Activated naive CD8-positive, alpha-beta T cell treated with anti-CD3 and anti-CD28 coated beads for 36 hours (primary cell): ENCODE data around the gene TSPAN17. TPM values are rescaled to one million over a fixed set of nuclear protein-coding genes. Genes with fewer than 3 reads are reported as not detected.
A peak's percentile ranks its signal among the peaks of the same experiment; 100 is the strongest.
"Not testable (repeated sequence)": the region's sequence is repeated elsewhere in the genome, so short reads cannot be mapped to it uniquely, and the experiment has no call there.

ENCODE experiments used
- DNase-seq: peaks from one replicate; pipeline ENCODE4 v3.0.0; 2021
- H3K27ac Mint-ChIP-seq: one replicate; pipeline ENCODE4 v1.8.0; 2022; ENCODE audit warnings: mild to moderate bottlenecking, moderate library complexity, mixed read lengths
- H3K27me3 Mint-ChIP-seq: one replicate; pipeline ENCODE4 v1.8.0; 2022; ENCODE audit warnings: mild to moderate bottlenecking, mixed read lengths
- H3K36me3 Mint-ChIP-seq: one replicate; pipeline ENCODE4 v1.8.0; 2021; ENCODE audit warnings: mild to moderate bottlenecking, mixed read lengths
- H3K4me1 Mint-ChIP-seq: one replicate; pipeline ENCODE4 v1.8.0; 2021; ENCODE audit warnings: mixed read lengths
- H3K4me3 Mint-ChIP-seq: one replicate; pipeline ENCODE4 v1.8.0; 2022; ENCODE audit warnings: mild to moderate bottlenecking, moderate library complexity, mixed read lengths
- H3K9me3 Mint-ChIP-seq: one replicate; pipeline ENCODE4 v1.8.0; 2022; ENCODE audit warnings: mixed read lengths
- total RNA-seq, 2 experiments: library from RNA; stranded (reverse); gene quantifications; one replicate each; pipeline ENCODE4 v1.2.3, GENCODE V29; 2021

TSPAN17 gene
- total RNA-seq, 2 experiments from 2014 or later: 25.3 to 28.6 TPM

DNA sequence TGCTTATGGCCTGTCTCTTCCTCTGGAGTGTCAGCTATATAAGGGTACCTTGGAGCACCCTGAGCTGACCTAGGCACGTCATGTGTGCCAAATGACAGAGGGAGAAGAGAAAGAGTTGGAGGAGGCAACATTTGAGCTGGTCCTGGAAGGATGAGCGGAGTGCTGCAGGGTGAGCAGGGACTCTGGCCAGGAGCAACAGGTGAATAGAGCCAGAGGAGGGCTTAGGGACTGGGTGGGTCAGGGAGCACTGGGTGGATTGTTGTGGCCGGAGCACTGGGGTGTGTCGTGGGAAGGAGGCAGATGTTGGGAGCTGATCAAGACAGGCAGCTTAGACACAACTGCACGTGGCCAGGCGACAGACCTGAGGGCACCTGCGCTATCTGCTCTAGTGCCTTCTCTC lies 43.6 kb downstream of the TSPAN17 start:
- DNase-seq: no peak
- H3K27me3 Mint-ChIP-seq: peaks cover 55% of the 10 kb centered on the region
- no peaks in the 10 kb centered on the region for H3K36me3 Mint-ChIP-seq
- H3K4me1 Mint-ChIP-seq: no peaks in the 10 kb centered on the region
- no peak overlapping the region for H3K4me3 Mint-ChIP-seq
- no peaks in the 10 kb centered on the region for H3K9me3 Mint-ChIP-seq
- no peak overlapping the region for H3K27ac Mint-ChIP-seq

DNA sequence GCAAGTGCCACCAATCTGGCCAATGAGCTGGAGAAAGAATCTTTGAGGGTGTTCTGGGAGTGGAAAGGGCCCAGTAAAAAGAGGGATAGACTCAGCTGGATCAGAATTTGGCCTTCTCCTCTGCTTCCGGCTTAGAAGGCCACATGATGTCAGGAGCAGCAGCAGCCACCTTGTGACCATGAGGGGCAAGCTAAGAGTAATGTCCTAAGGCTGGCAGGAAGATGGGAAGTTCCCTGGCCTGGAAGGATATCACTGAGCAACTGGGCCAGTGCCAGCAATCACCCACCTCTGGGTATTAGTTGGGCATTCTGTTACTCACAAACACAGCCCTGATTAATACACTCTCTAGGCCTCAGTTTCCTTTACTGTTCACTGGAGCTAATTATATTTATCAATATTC lies 44.2 kb downstream of the TSPAN17 start:
- peaks cover 59% of the 10 kb centered on the region for H3K27me3 Mint-ChIP-seq
- H3K4me1 Mint-ChIP-seq: no peaks in the 10 kb centered on the region
- DNase-seq: no peak
- H3K9me3 Mint-ChIP-seq: no peaks in the 10 kb centered on the region
- no peak overlapping the region for H3K4me3 Mint-ChIP-seq
- no peaks in the 10 kb centered on the region for H3K36me3 Mint-ChIP-seq
- H3K27ac Mint-ChIP-seq: no peak overlapping the region

DNA sequence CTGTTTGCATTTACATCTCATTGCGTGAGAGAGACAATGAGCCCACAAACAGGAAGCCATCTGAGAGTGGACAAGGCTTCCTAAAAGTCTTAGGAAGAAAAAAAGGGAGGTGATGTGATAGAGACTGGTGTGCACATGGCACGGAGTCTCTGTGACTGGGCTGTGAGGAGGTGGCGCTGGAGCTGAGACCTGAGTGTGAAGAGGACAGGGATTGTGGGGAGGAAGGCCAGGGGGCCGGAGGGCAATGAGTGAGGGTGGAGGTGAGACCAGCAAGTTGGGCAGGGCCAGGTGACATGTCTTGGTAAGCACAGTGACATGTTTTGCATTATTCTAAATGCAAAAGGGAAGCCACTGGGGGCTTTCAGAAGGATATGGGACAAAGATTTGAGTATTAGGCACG lies 45.0 kb downstream of the TSPAN17 start:
- Mint-ChIP-seq H3K4me1 (no peaks in the 10 kb centered on the region), H3K27me3 (peaks cover 67% of the 10 kb centered on the region), H3K9me3 (no peaks in the 10 kb centered on the region), H3K4me3 (no peak overlapping the region), H3K36me3 (no peaks in the 10 kb centered on the region), H3K27ac (no peak overlapping the region)
- DNase-seq: no peak

DNA sequence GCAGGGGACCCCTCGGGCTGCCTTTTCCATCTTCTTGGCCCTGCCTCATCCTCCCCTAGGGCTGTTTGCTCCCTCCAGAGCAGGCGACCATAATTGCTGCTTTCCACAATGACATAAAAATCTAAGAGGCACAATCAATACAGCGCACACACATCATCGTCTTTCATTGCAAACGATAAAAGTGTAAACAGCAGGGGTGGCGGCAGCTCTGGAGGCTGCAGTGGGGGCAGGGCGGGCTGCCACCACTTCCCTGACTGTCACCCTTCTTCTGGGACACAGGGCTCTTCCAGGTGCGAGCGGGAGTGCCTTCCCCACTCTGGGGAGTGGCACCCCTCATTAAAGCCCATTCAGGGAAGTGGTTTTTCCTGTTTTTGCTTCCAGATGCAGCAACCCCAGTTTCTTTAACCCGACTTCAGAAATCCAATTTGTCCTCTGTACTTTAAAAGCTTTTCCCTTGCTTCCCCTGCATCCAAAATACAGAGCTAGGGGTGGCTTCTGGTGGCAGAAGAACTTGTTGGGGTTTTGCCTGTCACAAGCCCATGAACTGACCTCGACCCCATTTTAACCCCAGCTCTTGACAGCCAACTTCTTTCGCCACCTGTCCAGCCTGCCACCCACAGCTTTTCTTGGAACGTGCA lies 45.7 kb downstream of the TSPAN17 start:
- H3K4me3 Mint-ChIP-seq: no peak overlapping the region
- no peak for DNase-seq
- H3K9me3 Mint-ChIP-seq: no peaks in the 10 kb centered on the region
- no peaks in the 10 kb centered on the region for H3K36me3 Mint-ChIP-seq
- H3K27me3 Mint-ChIP-seq: peaks cover 72% of the 10 kb centered on the region
- no peak overlapping the region for H3K27ac Mint-ChIP-seq
- no peaks in the 10 kb centered on the region for H3K4me1 Mint-ChIP-seq

DNA sequence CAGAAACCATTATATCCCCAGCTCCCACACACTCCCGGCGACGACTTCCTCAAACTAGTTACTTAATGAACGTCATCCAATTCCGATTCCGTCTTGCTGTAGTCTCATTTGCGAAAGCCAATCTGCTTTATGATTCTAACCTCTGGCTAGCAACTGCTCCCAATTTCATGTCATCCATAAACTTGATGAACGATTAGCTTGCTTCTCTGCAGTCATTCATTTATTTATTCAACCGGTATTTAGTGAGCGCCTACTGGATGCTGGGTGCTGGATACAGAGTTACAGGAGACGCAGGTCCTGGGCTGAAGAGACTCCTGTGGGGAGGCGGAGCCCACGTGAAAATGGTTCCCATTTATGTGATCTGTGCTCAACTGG lies 46.2 kb downstream of the TSPAN17 start:
- Mint-ChIP-seq H3K9me3 (no peaks in the 10 kb centered on the region), H3K4me1 (no peaks in the 10 kb centered on the region), H3K4me3 (no peak overlapping the region), H3K27ac (no peak overlapping the region), H3K36me3 (no peaks in the 10 kb centered on the region), H3K27me3 (peaks cover 72% of the 10 kb centered on the region)
- no peak for DNase-seq

DNA sequence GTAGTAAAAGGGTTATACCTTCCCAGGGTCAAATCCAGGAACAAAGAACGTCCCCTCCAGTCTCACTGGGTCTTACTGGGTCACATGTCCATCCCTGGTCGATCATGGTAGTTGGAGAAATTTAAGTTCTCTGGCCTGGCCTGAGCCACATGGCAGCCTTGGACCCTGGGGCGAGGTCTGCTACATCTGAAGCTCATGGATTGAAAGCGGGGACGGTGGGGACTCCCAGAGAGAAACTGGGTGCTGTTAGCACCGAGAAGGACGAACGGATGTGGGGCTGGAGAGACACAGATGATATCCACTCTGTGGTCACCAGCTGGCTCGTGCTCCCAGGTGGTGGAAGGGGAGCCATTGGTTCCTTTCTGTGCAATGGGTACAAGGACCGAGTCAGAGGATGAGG lies 46.9 kb downstream of the TSPAN17 start:
- no peak for DNase-seq
- Mint-ChIP-seq H3K4me3 (no peak overlapping the region), H3K27me3 (peaks cover 72% of the 10 kb centered on the region), H3K27ac (no peak overlapping the region), H3K4me1 (no peaks in the 10 kb centered on the region), H3K36me3 (no peaks in the 10 kb centered on the region), H3K9me3 (no peaks in the 10 kb centered on the region)

DNA sequence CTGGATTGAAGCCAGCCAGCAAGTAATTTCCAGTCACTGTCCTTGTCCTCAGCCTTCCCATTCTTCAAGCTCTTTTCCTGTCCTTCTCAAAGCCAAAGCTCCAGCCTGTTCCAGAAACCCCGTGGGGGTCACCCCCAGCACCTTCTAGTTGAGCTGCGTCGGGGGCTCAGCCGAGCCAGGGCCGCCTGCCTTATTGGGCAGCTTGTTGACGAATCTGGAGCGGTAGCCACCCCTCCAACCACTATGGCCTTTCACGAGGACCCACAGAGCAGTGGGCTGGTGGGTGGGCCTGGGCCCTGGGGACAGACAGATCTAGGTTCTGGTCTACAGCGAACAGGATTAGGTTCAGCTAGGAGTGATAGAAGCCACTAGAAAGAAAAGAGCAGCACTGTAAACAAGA lies 47.3 kb downstream of the TSPAN17 start:
- H3K4me1 Mint-ChIP-seq: no peaks in the 10 kb centered on the region
- no peak for DNase-seq
- H3K36me3 Mint-ChIP-seq: no peaks in the 10 kb centered on the region
- H3K4me3 Mint-ChIP-seq: no peak overlapping the region
- no peaks in the 10 kb centered on the region for H3K9me3 Mint-ChIP-seq
- peaks cover 69% of the 10 kb centered on the region for H3K27me3 Mint-ChIP-seq
- H3K27ac Mint-ChIP-seq: no peak overlapping the region

DNA sequence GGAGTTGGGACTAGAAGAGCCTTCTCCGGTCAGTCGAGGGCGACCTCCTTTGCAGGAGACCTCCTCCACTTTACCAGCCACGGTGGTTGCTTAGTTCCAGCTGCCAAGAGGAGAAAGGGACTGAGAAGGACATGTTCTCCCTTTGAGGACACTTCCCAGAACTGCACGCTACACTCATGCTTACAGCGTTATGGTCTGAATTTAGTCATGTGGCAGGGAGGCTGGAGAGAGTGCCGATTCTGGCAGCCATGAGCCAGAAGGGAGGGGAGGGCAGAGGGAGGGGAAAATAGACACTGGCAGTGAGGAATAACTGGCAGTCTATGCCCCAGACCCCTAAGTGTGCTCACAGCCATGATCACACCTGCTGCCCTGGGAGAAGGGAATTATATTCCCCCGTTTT lies 47.8 kb downstream of the TSPAN17 start:
- Mint-ChIP-seq H3K36me3 (no peaks in the 10 kb centered on the region), H3K4me1 (no peaks in the 10 kb centered on the region), H3K9me3 (no peaks in the 10 kb centered on the region), H3K4me3 (no peak overlapping the region), H3K27me3 (peaks cover 68% of the 10 kb centered on the region), H3K27ac (no peak overlapping the region)
- no peak for DNase-seq

DNA sequence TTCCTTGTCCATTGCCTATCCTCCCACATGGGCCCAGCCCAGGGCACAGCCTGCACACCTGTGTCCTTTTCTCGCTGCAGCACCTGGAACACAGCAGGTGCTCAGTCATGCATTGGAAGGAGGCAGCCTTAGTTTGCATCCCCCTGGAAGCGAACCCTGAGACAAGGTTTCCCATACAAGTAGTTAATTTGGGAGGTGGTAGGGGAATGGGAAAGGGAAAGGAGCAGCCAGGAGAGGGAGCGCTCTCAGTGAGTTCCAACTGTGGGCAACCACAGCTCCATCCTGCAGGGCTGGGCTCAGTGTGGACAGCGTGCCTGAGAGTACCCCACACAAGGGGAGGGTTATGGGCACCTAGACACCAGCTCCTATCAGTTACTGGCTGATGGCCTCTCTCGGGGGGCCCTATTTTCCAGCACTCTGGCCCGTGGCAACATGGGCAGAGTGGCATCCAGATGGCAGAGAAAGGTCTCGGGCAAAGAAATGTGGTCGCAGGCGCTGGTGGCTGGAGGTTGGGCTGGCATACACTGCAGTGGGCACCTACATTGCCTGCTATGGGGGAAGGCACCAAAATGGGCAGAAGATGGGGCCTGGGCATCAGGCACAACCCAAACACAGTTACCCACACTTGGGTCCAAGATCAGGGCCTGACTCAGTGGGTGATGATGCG lies 50.1 kb downstream of the TSPAN17 start:
- H3K27me3 Mint-ChIP-seq: peaks cover 64% of the 10 kb centered on the region
- H3K27ac Mint-ChIP-seq: no peak overlapping the region
- H3K4me3 Mint-ChIP-seq: no peak overlapping the region
- no peaks in the 10 kb centered on the region for H3K4me1 Mint-ChIP-seq
- no peaks in the 10 kb centered on the region for H3K9me3 Mint-ChIP-seq
- no peaks in the 10 kb centered on the region for H3K36me3 Mint-ChIP-seq
- no peak for DNase-seq

DNA sequence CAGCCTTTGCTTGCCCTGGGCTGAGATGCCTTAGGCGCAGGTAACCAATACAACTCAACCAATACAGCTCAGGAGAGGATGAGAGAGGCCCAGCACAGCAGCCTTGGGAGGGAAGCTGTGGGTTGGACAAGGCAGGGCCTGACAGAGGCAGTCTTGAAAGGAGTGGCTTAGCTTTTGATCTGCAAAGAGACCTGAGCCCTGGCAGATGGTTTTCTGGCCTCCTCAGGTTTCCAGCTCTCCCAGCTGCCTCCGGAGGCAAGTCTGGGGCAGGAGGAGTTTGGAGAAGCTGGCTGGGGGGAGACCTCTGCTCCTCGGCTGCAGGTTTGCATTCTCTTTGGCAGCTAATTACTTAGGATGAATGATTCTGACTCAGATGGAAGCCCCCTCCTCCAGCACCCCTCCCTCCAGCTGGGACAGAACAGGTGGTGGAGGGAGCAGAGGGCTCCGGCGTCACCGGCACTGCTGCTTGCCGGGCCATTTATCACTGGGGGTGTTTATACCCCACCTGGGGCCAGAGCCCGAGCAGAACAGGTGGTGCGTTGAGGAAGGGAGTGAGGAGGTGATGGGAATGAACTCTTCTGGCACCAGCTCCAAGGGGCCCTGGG lies 50.8 kb downstream of the TSPAN17 start:
- Mint-ChIP-seq H3K36me3 (no peaks in the 10 kb centered on the region), H3K27ac (no peak overlapping the region)

DNA sequence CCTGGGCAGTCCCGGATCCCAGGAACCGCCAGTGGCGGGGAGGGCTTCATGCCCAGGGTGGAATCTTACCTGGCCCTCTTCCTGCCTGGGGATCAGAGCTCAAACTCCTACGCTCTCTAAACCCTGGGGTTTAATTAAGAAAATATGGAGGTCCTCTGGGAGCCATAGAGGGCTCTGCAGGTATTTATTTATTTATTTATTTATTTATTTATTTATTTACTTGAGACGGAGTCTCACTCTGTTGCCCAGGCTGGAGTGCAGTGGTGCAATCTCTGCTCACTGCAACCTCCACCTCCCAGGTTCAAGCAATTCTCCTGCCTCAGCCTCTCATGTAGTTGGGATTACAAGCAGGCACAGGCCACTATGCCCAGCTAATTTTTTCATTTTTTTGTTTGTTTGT lies 52.2 kb downstream of the TSPAN17 start:
- not testable (repeated sequence) for H3K36me3 Mint-ChIP-seq, H3K4me3 Mint-ChIP-seq
- peaks cover 48% of the 10 kb centered on the region for H3K27me3 Mint-ChIP-seq

More for the DNA sequence above, 50.8 kb downstream of the TSPAN17 start:
- no peak overlapping the region for H3K4me3 Mint-ChIP-seq
- DNase-seq: no peak
- peaks cover 58% of the 10 kb centered on the region for H3K27me3 Mint-ChIP-seq
- H3K9me3 Mint-ChIP-seq: no peaks in the 10 kb centered on the region
- H3K4me1 Mint-ChIP-seq: no peaks in the 10 kb centered on the region

DNA sequence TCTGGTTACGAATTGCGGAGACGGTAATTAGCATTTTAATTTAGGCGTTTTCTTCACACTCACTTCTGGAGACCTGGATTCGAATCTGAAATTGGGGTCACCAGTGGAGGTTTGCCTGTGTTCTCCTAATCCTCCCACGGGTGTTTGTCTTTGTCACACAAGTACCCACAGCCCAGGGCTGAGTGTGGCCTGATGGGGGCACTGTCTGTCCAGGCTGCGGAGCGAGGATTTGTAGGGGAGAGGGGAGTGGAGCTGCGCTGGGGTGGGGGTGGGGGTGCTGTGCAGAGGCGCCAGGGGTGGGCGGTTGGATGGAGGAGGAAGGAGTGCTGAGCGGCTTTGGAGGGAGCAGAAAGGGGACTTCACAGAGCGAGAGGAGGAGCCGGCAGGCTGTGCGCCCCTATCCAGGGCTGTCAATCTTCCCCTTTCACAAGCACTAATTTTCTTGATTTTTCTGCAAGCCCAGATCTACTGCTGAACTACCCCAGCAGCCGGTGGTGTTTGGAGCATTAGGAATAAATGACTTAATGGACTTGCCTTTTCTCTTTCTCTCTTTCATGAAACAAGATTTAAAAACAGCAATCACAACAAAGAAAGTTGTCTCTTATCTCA lies 53.1 kb downstream of the TSPAN17 start:
- H3K27me3 Mint-ChIP-seq: peaks cover 48% of the 10 kb centered on the region
- H3K4me3 Mint-ChIP-seq: no peak overlapping the region
- no peaks in the 10 kb centered on the region for H3K9me3 Mint-ChIP-seq
- DNase-seq: peak; percentile 13
- no peaks in the 10 kb centered on the region for H3K4me1 Mint-ChIP-seq
- H3K36me3 Mint-ChIP-seq: no peaks in the 10 kb centered on the region
- H3K27ac Mint-ChIP-seq: no peak overlapping the region

More for the DNA sequence above, 52.2 kb downstream of the TSPAN17 start:
- not testable (repeated sequence) for H3K4me1 Mint-ChIP-seq, H3K27ac Mint-ChIP-seq, DNase-seq, H3K9me3 Mint-ChIP-seq

DNA sequence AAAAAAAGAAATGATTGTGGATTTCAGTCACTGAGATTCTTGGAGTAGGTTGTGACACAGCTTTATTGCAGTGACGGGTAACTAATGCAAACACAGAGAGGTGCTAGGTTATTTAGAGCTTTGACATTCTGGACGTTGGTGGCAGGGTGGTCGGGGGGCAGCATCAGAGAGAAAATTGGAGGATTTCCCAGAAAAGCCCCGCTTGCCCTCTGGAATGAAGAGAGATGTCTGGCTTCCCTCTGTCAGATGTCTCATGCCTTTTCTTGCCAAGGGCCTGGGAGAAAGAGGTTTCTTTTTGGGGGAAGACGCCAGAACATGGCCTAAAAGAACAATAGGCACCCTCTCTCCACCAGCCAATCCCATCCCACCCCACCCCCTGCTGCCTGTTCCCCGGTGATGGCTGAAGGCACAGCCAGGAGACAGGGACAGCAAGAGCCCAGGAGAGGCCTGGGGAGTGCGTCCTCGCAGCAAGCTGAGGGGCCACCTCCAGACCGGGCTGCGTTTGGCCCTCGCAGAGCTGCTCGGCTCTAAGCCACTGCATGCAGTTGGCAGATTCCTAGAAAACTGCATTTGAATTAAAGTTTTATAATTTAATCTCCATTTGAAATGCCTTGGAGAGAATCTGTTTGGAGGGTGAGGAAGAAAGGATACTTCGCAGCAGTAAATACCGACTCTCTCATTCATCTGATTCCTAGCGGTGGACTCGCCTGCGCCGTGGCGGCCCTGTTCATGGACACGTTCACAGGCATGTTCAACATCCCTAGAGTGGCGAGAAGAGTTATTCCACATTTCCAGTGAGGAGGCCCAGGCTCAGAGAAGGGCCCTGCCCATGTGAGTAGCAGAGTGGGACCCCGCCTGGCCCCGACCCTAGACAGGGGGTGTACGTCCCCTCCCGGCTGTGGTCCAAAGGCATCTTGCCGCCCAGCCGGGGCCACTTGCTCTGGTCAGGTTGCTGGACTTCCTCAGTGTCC lies 55.7 kb downstream of the TSPAN17 start:
- Mint-ChIP-seq H3K4me1 (no peaks in the 10 kb centered on the region), H3K9me3 (no peaks in the 10 kb centered on the region), H3K27ac (no peak overlapping the region), H3K27me3 (peaks cover 28% of the 10 kb centered on the region), H3K4me3 (no peak overlapping the region), H3K36me3 (no peaks in the 10 kb centered on the region)
- no peak for DNase-seq

DNA sequence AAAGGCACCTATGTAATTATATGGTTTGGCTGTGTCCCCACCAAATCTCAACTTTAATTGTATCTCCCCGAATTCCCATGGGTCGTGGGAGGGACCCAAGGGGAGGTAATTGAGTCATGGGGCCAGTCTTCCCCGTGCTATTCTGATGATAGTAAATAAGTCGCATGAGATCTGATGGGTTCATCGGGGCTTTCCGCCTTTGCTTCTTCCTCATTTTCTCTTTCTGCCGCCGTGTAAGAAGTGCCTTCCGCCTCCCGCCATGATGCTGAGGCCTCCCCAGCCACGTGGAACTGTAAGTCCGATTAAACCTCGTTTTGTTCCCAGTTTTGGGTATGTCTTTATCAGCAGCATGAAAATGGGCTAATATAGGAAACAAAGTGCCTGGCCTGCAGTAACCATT lies 56.6 kb downstream of the TSPAN17 start:
- Mint-ChIP-seq H3K4me3 (no peak overlapping the region), H3K36me3 (no peaks in the 10 kb centered on the region), H3K27me3 (peaks cover 30% of the 10 kb centered on the region), H3K4me1 (no peaks in the 10 kb centered on the region), H3K27ac (no peak overlapping the region), H3K9me3 (no peaks in the 10 kb centered on the region)
- no peak for DNase-seq

DNA sequence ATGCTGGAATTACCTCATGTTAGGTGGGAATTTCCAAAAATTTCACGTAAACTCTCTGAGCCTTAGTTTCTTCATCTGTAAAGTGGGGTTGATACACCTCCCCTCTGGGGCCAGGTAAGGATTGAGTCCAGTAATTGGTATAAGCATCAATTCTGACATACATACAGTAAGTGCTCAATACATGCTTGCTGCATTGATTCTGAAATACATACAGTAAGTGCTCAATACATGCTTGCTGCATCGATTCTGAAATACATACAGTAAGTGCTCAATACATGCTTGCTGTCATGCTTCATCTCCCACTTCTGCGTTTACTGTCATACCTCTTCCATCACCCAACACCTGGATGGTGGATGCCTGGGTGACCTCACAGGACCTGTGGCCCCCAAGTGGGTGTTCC lies 57.1 kb downstream of the TSPAN17 start:
- H3K4me1 Mint-ChIP-seq: no peaks in the 10 kb centered on the region
- H3K27ac Mint-ChIP-seq: no peak overlapping the region
- H3K9me3 Mint-ChIP-seq: no peaks in the 10 kb centered on the region
- H3K36me3 Mint-ChIP-seq: no peaks in the 10 kb centered on the region
- peaks cover 33% of the 10 kb centered on the region for H3K27me3 Mint-ChIP-seq
- H3K4me3 Mint-ChIP-seq: no peak overlapping the region
- DNase-seq: no peak
